Thoracic aorta (tissue), 2 donors: ENCODE measurements around the gene CYP26C1. TPM values are rescaled to one million over a fixed set of nuclear protein-coding genes. Genes with fewer than 3 reads are reported as not detected.

Experiments
- ATAC-seq: fragments of 150-250 bp; one replicate; pipeline ENCODE4 v1.8.0; 2017; ENCODE audit warnings: low read depth; ENCODE audit not compliant: insufficient number of reproducible peaks, low FRiP score
- DNase-seq: peaks from one replicate; pipeline ENCODE4 v3.0.0-alpha.2; 2020; ENCODE audit warnings: low spot score
- H3K27ac ChIP-seq, 2 donors: fragments of 200-600 bp; sonication (generic); 1 replicate in 1 of 2; 2 replicates in 1 of 2; pipeline ENCODE4 v1.5.1; 2016; ENCODE audit warnings: mild to moderate bottlenecking in 2 of 2, moderate library complexity in 2 of 2
- H3K27me3 ChIP-seq: fragments of 200-600 bp; sonication (generic); replicated peaks from 2 replicates; pipeline ENCODE4 v1.6.0; 2016; ENCODE audit warnings: mild to moderate bottlenecking; ENCODE audit not compliant: insufficient read depth
- H3K36me3 ChIP-seq: fragments of 200-600 bp; sonication (generic); one replicate; pipeline ENCODE4 v1.5.1; 2016
- H3K4me1 ChIP-seq, 2 donors: fragments of 200-600 bp; sonication (generic); 1 replicate in 1 of 2; 2 replicates in 1 of 2; pipeline versions ENCODE4 v1.5.1 to v1.6.0; 2016; ENCODE audit warnings: low read depth in 2 of 2, mild to moderate bottlenecking in 1 of 2; ENCODE audit not compliant: control insufficient read depth in 1 of 2
- H3K4me3 ChIP-seq: fragments of 200-600 bp; sonication (generic); 2 replicates; pipeline ENCODE4 v1.5.1; 2016; ENCODE audit warnings: mild to moderate bottlenecking
- H3K9me3 ChIP-seq: fragments of 200-600 bp; sonication (generic); 2 replicates; pipeline ENCODE4 v1.5.1; 2016
- total RNA-seq, 2 donors: library from RNA; depleted of rRNA; stranded (reverse); fragments of >200 nt; gene quantifications; one replicate each; pipeline versions ENCODE4 v1.1.0 to v1.2.3, GENCODE V29; 2016
- TF ChIP-seq, protein P1 (sequence below): fragments of 200-600 bp; sonication (generic); IDR thresholded peaks from one replicate; pipeline ENCODE4 v1.5.1; 2019; ENCODE audit warnings: antibody characterized with exemption

CYP26C1 gene
- total RNA-seq, 2 donors from 2014 or later, result 0.35 TPM; not detected in 1

- H3K27ac ChIP-seq, result no peak overlapping the region
- no peak for DNase-seq
- no peaks in the 10 kb centered on the region for H3K9me3 ChIP-seq
- TF ChIP-seq, protein P1, sequence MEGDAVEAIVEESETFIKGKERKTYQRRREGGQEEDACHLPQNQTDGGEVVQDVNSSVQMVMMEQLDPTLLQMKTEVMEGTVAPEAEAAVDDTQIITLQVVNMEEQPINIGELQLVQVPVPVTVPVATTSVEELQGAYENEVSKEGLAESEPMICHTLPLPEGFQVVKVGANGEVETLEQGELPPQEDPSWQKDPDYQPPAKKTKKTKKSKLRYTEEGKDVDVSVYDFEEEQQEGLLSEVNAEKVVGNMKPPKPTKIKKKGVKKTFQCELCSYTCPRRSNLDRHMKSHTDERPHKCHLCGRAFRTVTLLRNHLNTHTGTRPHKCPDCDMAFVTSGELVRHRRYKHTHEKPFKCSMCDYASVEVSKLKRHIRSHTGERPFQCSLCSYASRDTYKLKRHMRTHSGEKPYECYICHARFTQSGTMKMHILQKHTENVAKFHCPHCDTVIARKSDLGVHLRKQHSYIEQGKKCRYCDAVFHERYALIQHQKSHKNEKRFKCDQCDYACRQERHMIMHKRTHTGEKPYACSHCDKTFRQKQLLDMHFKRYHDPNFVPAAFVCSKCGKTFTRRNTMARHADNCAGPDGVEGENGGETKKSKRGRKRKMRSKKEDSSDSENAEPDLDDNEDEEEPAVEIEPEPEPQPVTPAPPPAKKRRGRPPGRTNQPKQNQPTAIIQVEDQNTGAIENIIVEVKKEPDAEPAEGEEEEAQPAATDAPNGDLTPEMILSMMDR, result no peak
- no peaks in the 10 kb centered on the region for H3K36me3 ChIP-seq
- peaks cover 7% of the 10 kb centered on the region for H3K27me3 ChIP-seq
- peaks cover 16 to 51% of the 10 kb centered on the region in 2 donors for H3K4me1 ChIP-seq
- no peak for ATAC-seq
- H3K4me3 ChIP-seq, result no peak overlapping the region
Measured at GRCh38 chr10:93064874-93065660, 4.5 kb downstream of the CYP26C1 start.

GRCh38 chr10:93065675-93066543 lies 5.3 kb downstream of the CYP26C1 start:
- peaks cover 7% of the 10 kb centered on the region for H3K27me3 ChIP-seq
- ATAC-seq (no peak), DNase-seq (no peak)
- no peaks in the 10 kb centered on the region for H3K36me3 ChIP-seq
- H3K4me1 ChIP-seq, result peaks cover 16 to 42% of the 10 kb centered on the region in 2 donors
- peak overlapping the region; percentile 31 for H3K4me3 ChIP-seq
- no peaks in the 10 kb centered on the region for H3K9me3 ChIP-seq
- no peak overlapping the region for H3K27ac ChIP-seq
- TF ChIP-seq, protein P1, result no peak

GRCh38 chr10:93066544-93066913 lies 5.9 kb downstream of the CYP26C1 start:
- TF ChIP-seq, protein P1, result no peak
- no peak for ATAC-seq
- H3K4me3 ChIP-seq, result no peak overlapping the region
- no peaks in the 10 kb centered on the region for H3K36me3 ChIP-seq
- peaks cover 7% of the 10 kb centered on the region for H3K27me3 ChIP-seq
- H3K4me1 ChIP-seq, result peaks cover 16 to 39% of the 10 kb centered on the region in 2 donors
- DNase-seq, result no peak
- H3K27ac ChIP-seq, result no peak overlapping the region
- H3K9me3 ChIP-seq, result no peaks in the 10 kb centered on the region

DNA sequence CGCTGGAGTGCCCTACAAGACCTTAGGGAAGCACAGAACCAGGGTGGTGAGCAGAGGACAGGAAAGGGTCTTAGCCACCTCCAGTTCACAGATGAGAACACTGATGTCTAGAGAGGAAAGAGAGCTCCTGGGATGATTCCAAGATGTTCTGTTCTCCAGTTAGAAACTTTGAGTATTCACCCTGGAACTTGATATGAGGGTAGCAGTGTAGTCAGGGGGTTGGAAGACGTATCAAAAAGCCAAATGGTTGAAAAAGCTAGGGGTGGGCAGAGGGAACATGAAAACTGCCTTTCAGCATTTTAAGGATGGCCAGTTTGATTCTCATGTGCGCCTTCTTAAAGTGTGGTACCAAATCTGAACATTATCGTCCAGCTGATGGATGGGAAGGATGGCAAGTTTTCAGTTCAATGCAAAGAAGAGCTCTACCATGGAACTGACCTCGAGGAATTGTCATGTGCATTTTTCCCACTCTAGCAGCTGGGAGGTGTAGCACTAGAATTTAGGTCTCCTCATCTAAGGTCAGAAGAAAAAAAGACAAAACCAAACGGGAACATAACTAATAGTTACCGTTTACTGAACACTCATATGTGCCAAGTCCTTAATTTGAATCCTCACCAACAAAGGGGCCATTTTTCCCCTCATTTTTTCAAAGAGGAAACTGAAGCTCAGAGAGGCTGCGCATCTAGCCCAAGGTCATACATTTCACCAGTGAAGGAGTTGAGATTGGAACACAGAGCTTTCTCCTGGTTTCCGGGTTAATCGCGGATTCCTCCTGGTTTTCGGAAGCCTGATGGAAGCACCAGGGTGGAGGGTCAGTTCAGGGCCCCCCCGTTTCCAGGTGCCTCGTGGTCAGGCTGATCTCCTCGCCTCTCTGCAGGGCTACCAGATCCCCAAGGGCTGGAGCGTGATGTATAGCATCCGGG lies 7.1 kb downstream of the CYP26C1 start:
- Histone ChIP-seq H3K27me3 (peaks cover 11% of the 10 kb centered on the region), H3K9me3 (no peaks in the 10 kb centered on the region), H3K36me3 (no peaks in the 10 kb centered on the region), H3K4me3 (peak overlapping the region; percentile 38), H3K27ac (no peak overlapping the region), H3K4me1 (peaks cover 14 to 38% of the 10 kb centered on the region in 2 donors)
- DNase-seq (no peak), ATAC-seq (no peak)
- TF ChIP-seq, protein P1, result no peak
